ENCODE results near the gene PPP2R5E. TPM values are rescaled to one million over a fixed set of nuclear protein-coding genes. Genes with fewer than 3 reads are reported as not detected.

The PPP2R5E gene
- total and polyA plus RNA-seq, 2 donors (not counting 3 experiments of a cell fraction or from before 2014, with no cell fraction given): 4.9 to 52.5 TPM

DNA sequence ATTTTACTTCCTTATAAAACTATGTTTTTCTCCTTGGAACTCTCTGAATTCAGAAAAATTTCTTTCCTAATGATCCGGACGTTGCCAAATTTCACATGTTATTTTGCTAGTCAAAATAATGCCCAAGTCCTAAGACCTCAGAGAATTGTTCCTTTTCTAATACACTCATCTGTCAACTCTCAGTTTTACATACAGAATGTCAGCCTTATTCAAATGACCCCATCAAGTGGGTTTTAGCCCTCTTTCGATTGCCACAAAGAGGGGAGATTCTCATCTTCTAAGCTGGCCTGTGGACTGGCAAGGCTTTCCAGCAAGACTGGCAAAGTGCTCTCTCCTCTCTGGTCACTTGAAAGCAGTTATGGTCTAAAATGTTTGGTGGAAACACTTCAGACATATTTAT lies 125.2 kb downstream of the PPP2R5E start:
- Histone ChIP-seq H2AFZ (ENCODE audit: low read depth, low read length) (no peak overlapping the region), H3K4me1 (ENCODE audit: control insufficient read depth, extremely low read depth, insufficient read depth, low read length) (no peaks in the 10 kb centered on the region), H3K4me2 (ENCODE audit: insufficient read depth, low read length) (no peak overlapping the region), H3K9me1 (replicated peaks; ENCODE audit: control insufficient read depth, extremely low read depth, insufficient read depth, low read length) (no peaks in the 10 kb centered on the region), H3K27me3 (ENCODE audit: control insufficient read depth in 2 of 2, insufficient read depth in 2 of 2, low read length in 2 of 2) (no peaks in the 10 kb centered on the region), H3K4me3 (replicated peaks in 1 of 3; ENCODE audit: insufficient read depth in 1 of 3, low read depth in 1 of 3, low read length in 3 of 3) (no peak overlapping the region), H3K9ac (replicated peaks; ENCODE audit: extremely low read depth, insufficient read depth, low read length) (no peak overlapping the region), H3K27ac (ENCODE audit: insufficient read depth, low read depth, low read length) (no peak overlapping the region), H3K36me3 (ENCODE audit: control insufficient read depth in 2 of 2, extremely low read depth in 1 of 2, insufficient read depth in 2 of 2, low read length in 2 of 2) (peaks cover 1 to 4% of the 10 kb centered on the region in 2 experiments), H3K9me3 (replicated peaks; ENCODE audit: control insufficient read depth, insufficient read depth, low read length) (no peaks in the 10 kb centered on the region), H3K79me2 (ENCODE audit: control insufficient read depth, insufficient read depth, low read length) (peaks cover 3% of the 10 kb centered on the region), H4K20me1 (replicated peaks; ENCODE audit: control insufficient read depth, extremely low read depth, insufficient read depth, low read length) (peaks cover 3% of the 10 kb centered on the region)
- BruUV-seq (replicated peaks): no TSS peak
- DNase-seq (ENCODE audit: low read depth, low spot score): no peak
- TF ChIP-seq JUN (IDR thresholded peaks at IDR 0.05; ENCODE audit: borderline replicate concordance, insufficient read depth, insufficient read length, low read depth) (no peak), MYC (IDR thresholded peaks at IDR 0.05; ENCODE audit: low read depth, low read length) (no peak), FOS (IDR thresholded peaks at IDR 0.05; ENCODE audit: borderline replicate concordance, insufficient read depth, low read length) (no peak), POLR2A (IDR thresholded peaks at IDR 0.05; ENCODE audit: low read depth, low read length) (no peak), GATA2 (IDR thresholded peaks at IDR 0.05; ENCODE audit: insufficient read depth, insufficient read length, low read depth, low read length) (no peak), EZH2 (IDR thresholded peaks at IDR 0.05; ENCODE audit: borderline replicate concordance, low read depth, low read length, severe bottlenecking) (no peak), POLR2AphosphoS5 (IDR thresholded peaks at IDR 0.05; ENCODE audit: insufficient read depth, low read depth, low read length) (no peak)
- TF ChIP-seq, protein P1, sequence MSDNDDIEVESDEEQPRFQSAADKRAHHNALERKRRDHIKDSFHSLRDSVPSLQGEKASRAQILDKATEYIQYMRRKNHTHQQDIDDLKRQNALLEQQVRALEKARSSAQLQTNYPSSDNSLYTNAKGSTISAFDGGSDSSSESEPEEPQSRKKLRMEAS (IDR thresholded peaks at IDR 0.05; ENCODE audit: insufficient read depth, insufficient read length): no peak
- TF ChIP-seq, protein P2, sequence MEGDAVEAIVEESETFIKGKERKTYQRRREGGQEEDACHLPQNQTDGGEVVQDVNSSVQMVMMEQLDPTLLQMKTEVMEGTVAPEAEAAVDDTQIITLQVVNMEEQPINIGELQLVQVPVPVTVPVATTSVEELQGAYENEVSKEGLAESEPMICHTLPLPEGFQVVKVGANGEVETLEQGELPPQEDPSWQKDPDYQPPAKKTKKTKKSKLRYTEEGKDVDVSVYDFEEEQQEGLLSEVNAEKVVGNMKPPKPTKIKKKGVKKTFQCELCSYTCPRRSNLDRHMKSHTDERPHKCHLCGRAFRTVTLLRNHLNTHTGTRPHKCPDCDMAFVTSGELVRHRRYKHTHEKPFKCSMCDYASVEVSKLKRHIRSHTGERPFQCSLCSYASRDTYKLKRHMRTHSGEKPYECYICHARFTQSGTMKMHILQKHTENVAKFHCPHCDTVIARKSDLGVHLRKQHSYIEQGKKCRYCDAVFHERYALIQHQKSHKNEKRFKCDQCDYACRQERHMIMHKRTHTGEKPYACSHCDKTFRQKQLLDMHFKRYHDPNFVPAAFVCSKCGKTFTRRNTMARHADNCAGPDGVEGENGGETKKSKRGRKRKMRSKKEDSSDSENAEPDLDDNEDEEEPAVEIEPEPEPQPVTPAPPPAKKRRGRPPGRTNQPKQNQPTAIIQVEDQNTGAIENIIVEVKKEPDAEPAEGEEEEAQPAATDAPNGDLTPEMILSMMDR (IDR thresholded peaks at IDR 0.05; ENCODE audit: extremely low read depth in 1 of 2, insufficient read depth in 1 of 2, low read depth in 1 of 2, low read length in 2 of 2): no peak
- dilution Hi-C loops (cut with MboI; ENCODE audit: extremely low pct_ligation_motif_present, low sequenced_read_pairs): no loop called here
- no peak for FAIRE-seq
- ChIA-PET CTCF (no interaction called here), POLR2A (no interaction called here)
- intact Hi-C loops (cut with micrococcal nuclease): no loop called here

Data from endothelial cell of umbilical vein (primary cell).